ENCODE measurements around the gene CXCL10.
A peak's percentile ranks its signal among the peaks of the same experiment; 100 is the strongest.

The CXCL10 gene

GRCh38 chr4:75992462-75992861, 30.8 kb downstream of the CXCL10 start:
- DNase-seq (ENCODE audit: low read depth): no peak
- no peak overlapping the region for H3K4me3 ChIP-seq (ENCODE audit: low read depth, low read length)
- TF ChIP-seq CTCF (IDR thresholded peaks at IDR 0.05; ENCODE audit: insufficient read depth, low read depth, low read length, missing control alignments): no peak

GRCh38 chr4:75989846-75990528, 33.3 kb downstream of the CXCL10 start:
- H3K4me3 ChIP-seq (ENCODE audit: low read depth, low read length): peak overlapping the region; percentile 88
- no peak for TF ChIP-seq CTCF (IDR thresholded peaks at IDR 0.05; ENCODE audit: insufficient read depth, low read depth, low read length, missing control alignments)
- DNase-seq (ENCODE audit: low read depth): peak; percentile 6

GRCh38 chr4:75985116-75985515, 38.2 kb downstream of the CXCL10 start:
- no peak overlapping the region for H3K4me3 ChIP-seq (ENCODE audit: low read depth, low read length)
- no peak for TF ChIP-seq CTCF (IDR thresholded peaks at IDR 0.05; ENCODE audit: insufficient read depth, low read depth, low read length, missing control alignments)
- DNase-seq (ENCODE audit: low read depth): no peak

- no peak overlapping the region for H3K4me3 ChIP-seq (ENCODE audit: low read depth, low read length)
- DNase-seq (ENCODE audit: low read depth): no peak
- no peak for TF ChIP-seq CTCF (IDR thresholded peaks at IDR 0.05; ENCODE audit: insufficient read depth, low read depth, low read length, missing control alignments)
Observed at GRCh38 chr4:75980576-75980975, 42.7 kb downstream of the CXCL10 start.

- no peak overlapping the region for H3K4me3 ChIP-seq (ENCODE audit: low read depth, low read length)
- TF ChIP-seq CTCF (IDR thresholded peaks at IDR 0.05; ENCODE audit: insufficient read depth, low read depth, low read length, missing control alignments): no peak
- DNase-seq (ENCODE audit: low read depth): no peak
Observed at GRCh38 chr4:75976177-75976576, 47.1 kb downstream of the CXCL10 start.

GRCh38 chr4:75973766-75974165, 49.5 kb downstream of the CXCL10 start:
- TF ChIP-seq CTCF (IDR thresholded peaks at IDR 0.05; ENCODE audit: insufficient read depth, low read depth, low read length, missing control alignments): no peak
- no peak overlapping the region for H3K4me3 ChIP-seq (ENCODE audit: low read depth, low read length)

More at GRCh38 chr4:75973766-75974165, 49.5 kb downstream of the CXCL10 start:
- DNase-seq (ENCODE audit: low read depth): no peak
